Stimulated activated CD8-positive, alpha-beta memory T cell treated with anti-CD3 and anti-CD28 coated beads, Interleukin-7, amount 100 ng/mL, for 4 hours (primary cell): ENCODE data around the gene RXRA.

ENCODE experiments used
- DNase-seq, 2 donors: peaks; one replicate each; pipeline ENCODE4 v3.0.0-alpha.2; 2020; ENCODE audit warnings: low read depth in 2 of 2

The RXRA gene

GRCh38 chr9:134451700-134452458, 125.6 kb downstream of the RXRA start:
- no peak for DNase-seq

GRCh38 chr9:134452728-134453127, 126.5 kb downstream of the RXRA start:
- DNase-seq = no peak

GRCh38 chr9:134453776-134454475, 127.7 kb downstream of the RXRA start:
- no peak for DNase-seq

- DNase-seq = no peak
Observed at GRCh38 chr9:134454476-134454857, 128.2 kb downstream of the RXRA start.

GRCh38 chr9:134455021-134455471, 128.8 kb downstream of the RXRA start:
- DNase-seq = no peak

- no peak for DNase-seq
Observed at GRCh38 chr9:134455537-134455933, 129.3 kb downstream of the RXRA start.

GRCh38 chr9:134455934-134456755, 129.9 kb downstream of the RXRA start:
- DNase-seq = peak; percentile 70 to 81

GRCh38 chr9:134456756-134457305, 130.6 kb downstream of the RXRA start:
- no peak for DNase-seq

- DNase-seq = no peak
Observed at GRCh38 chr9:134457321-134458206, 131.3 kb downstream of the RXRA start.

- DNase-seq = no peak
Observed at GRCh38 chr9:134458207-134459108, 132.2 kb downstream of the RXRA start.

- DNase-seq = no peak
Observed at GRCh38 chr9:134459164-134459563, 132.9 kb downstream of the RXRA start.

GRCh38 chr9:134459573-134459972, 133.3 kb downstream of the RXRA start:
- DNase-seq = no peak

- no peak for DNase-seq
Observed at GRCh38 chr9:134460206-134460605, 134.0 kb downstream of the RXRA start.

- DNase-seq = no peak
Observed at GRCh38 chr9:134460896-134461295, 134.6 kb downstream of the RXRA start.

- no peak for DNase-seq
Observed at GRCh38 chr9:134461426-134461982, 135.2 kb downstream of the RXRA start.

GRCh38 chr9:134462318-134462717, 136.1 kb downstream of the RXRA start:
- no peak for DNase-seq

GRCh38 chr9:134463280-134463679, 137.0 kb downstream of the RXRA start:
- no peak for DNase-seq

GRCh38 chr9:134466869-134467616, 140.8 kb downstream of the RXRA start:
- DNase-seq = no peak

- no peak for DNase-seq
Observed at GRCh38 chr9:134468358-134468757, 142.1 kb downstream of the RXRA start.
